Fibroblast of lung (primary cell): ENCODE measurements around the gene OLFML1. TPM values are rescaled to one million over a fixed set of nuclear protein-coding genes. Genes with fewer than 3 reads are reported as not detected.
A peak's percentile ranks its signal among the peaks of the same experiment; 100 is the strongest.

Experiments
- DNase-seq, 2 donors: peaks; one replicate each; pipeline versions ENCODE4 v3.0.0 to v3.0.0-alpha.2; 2010; ENCODE audit warnings: low read depth in 2 of 2
- H2AFZ ChIP-seq: 2 replicates; pipeline ENCODE4 v1.5.1; 2012; ENCODE audit warnings: low read length, control low read depth, inconsistent platforms
- H3K27ac ChIP-seq: 2 replicates; pipeline ENCODE4 v1.5.1; 2011; ENCODE audit warnings: low read length, control low read depth; ENCODE audit not compliant: insufficient read depth
- H3K27me3 ChIP-seq: 2 replicates; pipeline ENCODE4 v1.5.1; 2011; ENCODE audit warnings: mild to moderate bottlenecking, low read length; ENCODE audit not compliant: control insufficient read depth, insufficient read depth
- H3K36me3 ChIP-seq: 2 replicates; pipeline ENCODE4 v1.5.1; 2011; ENCODE audit warnings: low read length; ENCODE audit not compliant: control insufficient read depth, insufficient read depth
- H3K4me1 ChIP-seq: 2 replicates; pipeline ENCODE4 v1.5.1; 2011; ENCODE audit warnings: low read length; ENCODE audit not compliant: control insufficient read depth, insufficient read depth; ENCODE audit errors: extremely low read depth
- H3K4me2 ChIP-seq: 2 replicates; pipeline ENCODE4 v1.5.1; 2011; ENCODE audit warnings: low read length, control low read depth; ENCODE audit not compliant: insufficient read depth; ENCODE audit errors: extremely low read depth
- H3K4me3 ChIP-seq, 4 experiments: fragments of 200-600 bp in 1 of 4; sonication (generic) in 1 of 4; replicated peaks in 1 of 4; 2 replicates each; pipeline ENCODE4 v1.5.1; 2011 to 2016; ENCODE audit warnings: low read length in 4 of 4, low read depth in 3 of 4, mild to moderate bottlenecking in 3 of 4, control low read depth in 2 of 4, inconsistent platforms in 1 of 4, mixed read lengths in 1 of 4; ENCODE audit not compliant: insufficient read depth in 1 of 4; ENCODE audit errors: control extremely low read depth in 1 of 4
- H3K79me2 ChIP-seq: 2 replicates; pipeline ENCODE4 v1.5.1; 2012; ENCODE audit warnings: mild to moderate bottlenecking, low read length, inconsistent platforms; ENCODE audit not compliant: control insufficient read depth, insufficient read depth
- H3K9ac ChIP-seq: 2 replicates; pipeline ENCODE4 v1.5.1; 2011; ENCODE audit warnings: mild to moderate bottlenecking, low read length, control low read depth; ENCODE audit not compliant: insufficient read depth
- H3K9me3 ChIP-seq: 2 replicates; pipeline ENCODE4 v1.5.1; 2012; ENCODE audit warnings: low read depth, low read length; ENCODE audit not compliant: control insufficient read depth, insufficient read depth
- H4K20me1 ChIP-seq: 2 replicates; pipeline ENCODE4 v1.5.1; 2011; ENCODE audit warnings: low read length; ENCODE audit not compliant: control insufficient read depth, insufficient read depth; ENCODE audit errors: extremely low read depth
- CTCF ChIP-seq, 2 donors: IDR thresholded peaks in 1 of 2; conservative IDR thresholded peaks in 1 of 2; 1 replicate in 1 of 2; 2 replicates in 1 of 2; pipeline ENCODE4 v1.5.1; 2011 to 2012; ENCODE audit warnings: low read length in 2 of 2, control low read depth in 1 of 2, inconsistent platforms in 1 of 2, low read depth in 1 of 2, mild to moderate bottlenecking in 1 of 2
- EZH2 ChIP-seq: IDR thresholded peaks from 2 replicates; pipeline ENCODE4 v1.5.1; 2012; ENCODE audit warnings: low read length, control low read depth, mild to moderate bottlenecking; ENCODE audit errors: missing control alignments
- polyA plus RNA-seq, 2 donors: library from polyadenylated mRNA; depleted of rRNA in 1 of 2; stranded (reverse) in 1 of 2; unstranded in 1 of 2; fragments of >200 nt; gene quantifications; 2 replicates each; pipeline ENCODE4 v1.2.1, GENCODE V29; 2011 to 2012; ENCODE audit warnings: missing spikeins in 1 of 2
- total RNA-seq: library from RNA; depleted of rRNA; stranded (reverse); fragments of >200 nt; gene quantifications from 2 replicates; pipeline ENCODE4 v1.2.1, GENCODE V29; 2014

The OLFML1 gene
- total and polyA plus RNA-seq, 2 donors (not counting 1 experiment from before 2014, with no cell fraction given), result 22.8 to 183 TPM

DNA sequence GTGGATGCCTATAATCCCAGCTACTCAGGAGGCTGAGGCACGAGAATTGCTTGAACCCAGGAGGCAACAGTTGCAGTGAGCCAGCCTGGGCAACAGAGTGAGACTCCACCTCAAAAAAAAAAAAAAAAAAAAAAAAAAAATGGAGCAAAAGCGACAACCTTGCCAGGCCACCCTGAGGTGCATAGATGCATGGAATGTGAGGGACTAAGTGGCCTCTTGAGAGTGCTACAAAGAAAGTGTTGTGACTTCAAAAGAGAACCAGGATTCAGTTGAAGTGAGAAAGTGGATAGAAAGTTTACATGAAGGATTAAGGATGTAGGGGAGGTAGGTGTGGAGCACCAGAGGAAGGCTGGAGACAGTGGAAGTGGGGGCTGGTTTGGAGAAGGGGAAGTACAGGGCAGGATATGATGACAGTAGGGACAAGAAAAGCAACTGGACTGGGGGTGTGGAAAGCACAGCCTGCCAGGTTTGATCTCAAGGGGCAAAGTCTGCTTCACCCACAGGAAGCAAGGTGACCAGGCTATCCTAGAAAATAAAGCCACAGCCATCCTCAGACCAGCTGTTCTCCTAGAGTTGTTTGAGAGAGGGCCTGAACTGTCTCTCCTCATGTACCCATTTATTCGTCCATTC is 36.0 kb upstream of the OLFML1 start:
- H3K9me3 ChIP-seq, result no peaks in the 10 kb centered on the region
- no peaks in the 10 kb centered on the region for H3K79me2 ChIP-seq
- no peaks in the 10 kb centered on the region for H3K4me1 ChIP-seq
- H3K4me2 ChIP-seq, result no peak overlapping the region
- H3K27me3 ChIP-seq, result no peaks in the 10 kb centered on the region
- H3K36me3 ChIP-seq, result no peaks in the 10 kb centered on the region
- TF ChIP-seq EZH2 (no peak), CTCF (conservative IDR thresholded peaks at IDR 0.05 in 1 of 2, IDR thresholded peaks at IDR 0.05 in 1 of 2; ENCODE audit: low read depth in 1 of 2, low read length in 2 of 2) (no peak)
- DNase-seq, result no peak
- no peak overlapping the region for H3K9ac ChIP-seq
- H3K4me3 ChIP-seq, result no peak overlapping the region
- H3K27ac ChIP-seq, result no peak overlapping the region
- no peak overlapping the region for H2AFZ ChIP-seq
- H4K20me1 ChIP-seq, result no peaks in the 10 kb centered on the region

DNA sequence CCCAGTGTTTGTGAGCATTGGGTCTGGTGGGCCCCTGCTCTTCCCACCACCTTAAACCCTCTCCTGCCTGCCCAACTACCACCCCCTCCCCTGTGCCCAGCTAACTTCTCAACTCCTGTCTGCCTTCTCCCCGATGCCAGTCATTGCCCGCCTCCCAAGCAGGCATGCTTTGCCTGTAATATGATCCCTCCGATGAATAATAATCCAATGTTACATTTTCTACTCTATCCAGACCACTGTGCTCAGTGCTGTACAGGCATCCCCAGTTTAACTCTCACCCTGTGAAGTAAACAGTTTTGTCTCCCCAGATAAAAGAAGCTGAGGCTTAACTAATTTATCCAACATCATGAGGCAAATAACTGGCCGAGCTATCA is 35.5 kb upstream of the OLFML1 start:
- no peaks in the 10 kb centered on the region for H3K79me2 ChIP-seq
- no peaks in the 10 kb centered on the region for H4K20me1 ChIP-seq
- no peak overlapping the region for H3K27ac ChIP-seq
- DNase-seq, result peak in 1 of 2 donors; percentile 10
- no peaks in the 10 kb centered on the region for H3K4me1 ChIP-seq
- no peaks in the 10 kb centered on the region for H3K36me3 ChIP-seq
- H3K27me3 ChIP-seq, result no peaks in the 10 kb centered on the region
- no peak overlapping the region for H3K4me3 ChIP-seq
- H2AFZ ChIP-seq, result no peak overlapping the region
- no peaks in the 10 kb centered on the region for H3K9me3 ChIP-seq
- H3K9ac ChIP-seq, result no peak overlapping the region
- no peak for TF ChIP-seq CTCF (conservative IDR thresholded peaks at IDR 0.05 in 1 of 2, IDR thresholded peaks at IDR 0.05 in 1 of 2; ENCODE audit: low read depth in 1 of 2, low read length in 2 of 2)
- no peak for TF ChIP-seq EZH2
- H3K4me2 ChIP-seq, result no peak overlapping the region

- H3K79me2 ChIP-seq, result no peaks in the 10 kb centered on the region
- no peak overlapping the region for H3K9ac ChIP-seq
- no peaks in the 10 kb centered on the region for H3K27me3 ChIP-seq
- no peak for DNase-seq
- no peaks in the 10 kb centered on the region for H3K9me3 ChIP-seq
- H3K4me3 ChIP-seq, result no peak overlapping the region
- H4K20me1 ChIP-seq, result no peaks in the 10 kb centered on the region
- no peaks in the 10 kb centered on the region for H3K36me3 ChIP-seq
- H2AFZ ChIP-seq, result no peak overlapping the region
- TF ChIP-seq CTCF (conservative IDR thresholded peaks at IDR 0.05 in 1 of 2, IDR thresholded peaks at IDR 0.05 in 1 of 2; ENCODE audit: low read depth in 1 of 2, low read length in 2 of 2), result no peak
- no peak for TF ChIP-seq EZH2
- no peak overlapping the region for H3K4me2 ChIP-seq
- H3K4me1 ChIP-seq, result no peaks in the 10 kb centered on the region
- no peak overlapping the region for H3K27ac ChIP-seq
Observed at GRCh38 chr11:7450836-7451235, 34.5 kb upstream of the OLFML1 start.
